K562 (cell line): Measurements from ENCODE around the gene MPL. TPM values are rescaled to one million over a fixed set of nuclear protein-coding genes. Genes with fewer than 3 reads are reported as not detected.

Source experiments
- ATF3 ChIP-seq, 2 experiments: fragments of 450-650 bp in 1 of 2; sonication (generic) in 1 of 2; formaldehyde crosslinking in 1 of 2; IDR thresholded peaks in 1 of 2; conservative IDR thresholded peaks in 1 of 2; 2 replicates each; pipeline versions ENCODE4 v1.6.1 to v1.8.1; 2016 to 2023; ENCODE audit warnings: mild to moderate bottlenecking in 2 of 2, moderate library complexity in 2 of 2, inconsistent platforms in 1 of 2, missing genetic modification reagents in 1 of 2
- BHLHE40 ChIP-seq: IDR thresholded peaks from 2 replicates; pipeline ENCODE4 v1.6.1; 2011; ENCODE audit warnings: low read length, improper control_type of control experiment
- CHD1 ChIP-seq: fragments of 200-600 bp; sonication (generic); IDR thresholded peaks from one replicate; pipeline ENCODE4 v1.6.1; 2012; ENCODE audit warnings: mild to moderate bottlenecking, moderate library complexity, low read length, inconsistent platforms
- CLOCK ChIP-seq: fragments of 250-450 bp; sonication (Bioruptor Pico); IDR thresholded peaks from 2 replicates; pipeline ENCODE4 v1.4.0; 2020; ENCODE audit warnings: mild to moderate bottlenecking, moderate library complexity, borderline replicate concordance
- DLX4 ChIP-seq: fragments of 250-450 bp; sonication (Bioruptor Pico); IDR thresholded peaks from 2 replicates; pipeline ENCODE4 v1.6.1; 2021; ENCODE audit warnings: mild to moderate bottlenecking
- EZH2 ChIP-seq: IDR thresholded peaks from 2 replicates; pipeline ENCODE4 v1.6.1; 2012; ENCODE audit warnings: low read depth, mild to moderate bottlenecking, inconsistent platforms, low read length, borderline replicate concordance
- FOXJ3 ChIP-seq: sonication (generic); formaldehyde crosslinking; IDR thresholded peaks from 2 replicates; pipeline ENCODE4 v1.4.0; 2020; ENCODE audit warnings: mild to moderate bottlenecking, missing genetic modification reagents
- IFI16 ChIP-seq: fragments of 250-450 bp; sonication (Bioruptor Pico); IDR thresholded peaks from 2 replicates; pipeline ENCODE4 v2.1.2; 2022; ENCODE audit warnings: mild to moderate bottlenecking, inconsistent platforms
- MED1 ChIP-seq: sonication (generic); formaldehyde crosslinking; IDR thresholded peaks from 2 replicates; pipeline ENCODE4 v1.8.1; 2023; ENCODE audit warnings: missing genetic modification reagents, borderline replicate concordance
- RBM25 ChIP-seq: fragments of 200-400 bp; formaldehyde crosslinking; IDR thresholded peaks from 2 replicates; pipeline ENCODE4 v1.6.1; 2018; ENCODE audit warnings: low read length, low read depth, moderate library complexity; ENCODE audit not compliant: severe bottlenecking
- SMARCA4 ChIP-seq: fragments of 450-650 bp; IDR thresholded peaks from 2 replicates; pipeline ENCODE4 v1.6.1; 2016
- SNRNP70 ChIP-seq: fragments of 200-400 bp; formaldehyde crosslinking; optimal IDR thresholded peaks from 2 replicates; pipeline ENCODE3; 2017; ENCODE audit warnings: low read depth, low read length
- SRSF3 ChIP-seq: fragments of 200-400 bp; formaldehyde crosslinking; IDR thresholded peaks from 2 replicates; pipeline ENCODE4 v1.6.1; 2016; ENCODE audit warnings: mild to moderate bottlenecking, low read length, moderate library complexity; ENCODE audit not compliant: insufficient read depth
- TAF1 ChIP-seq: IDR thresholded peaks from 2 replicates; pipeline ENCODE4 v1.6.1; 2011; ENCODE audit warnings: mild to moderate bottlenecking, low read length, moderate library complexity; ENCODE audit not compliant: insufficient read depth, control insufficient read depth, severe bottlenecking; ENCODE audit errors: extremely low read depth
- TRIM24 ChIP-seq, 2 experiments: fragments of 450-650 bp; IDR thresholded peaks; 2 replicates each; pipeline ENCODE4 v1.6.1; 2016
- ZC3H11A ChIP-seq: IDR thresholded peaks from 2 replicates; pipeline ENCODE4 v1.6.1; 2012; ENCODE audit warnings: low read depth, low read length, improper control_type of control experiment
- ZNF12 ChIP-seq: sonication (generic); formaldehyde crosslinking; IDR thresholded peaks from 2 replicates; pipeline ENCODE4 v1.4.0; 2020; ENCODE audit warnings: mild to moderate bottlenecking, missing genetic modification reagents
- polyA plus RNA-seq, 8 experiments: library from polyadenylated mRNA; depleted of rRNA in 4 of 8; stranded (reverse) in 5 of 8; unstranded in 3 of 8; fragments of >200 nt; fragmentation: Nextera tagmentation in 2 of 8; fragmentation: Illumina TruSeq in 1 of 8; extraction: Ambion mirVana in 2 of 8; extraction: Trizol in 1 of 8; gene quantifications; 2 replicates each; pipeline versions ENCODE4 v1.2.1 to v1.2.3, GENCODE V29; 2011 to 2014; ENCODE audit warnings: inconsistent platforms in 1 of 8, missing spikeins in 1 of 8
- total RNA-seq, 7 experiments: library from RNA; depleted of rRNA in 6 of 7; stranded (reverse); fragments of >200 nt in 6 of 7; fragmentation: Illumina TruSeq in 2 of 7; extraction: Trizol in 2 of 7; gene quantifications; 2 replicates each; pipeline versions ENCODE4 v1.2.1 to v1.2.3, GENCODE V29; 2011 to 2021; ENCODE audit warnings: low replicate concordance in 1 of 7
- TF ChIP-seq, protein P1 (sequence below): fragments of 450-650 bp; IDR thresholded peaks from one replicate; pipeline ENCODE4 v1.6.1; 2018; ENCODE audit warnings: mild to moderate bottlenecking, moderate library complexity; ENCODE audit not compliant: partially characterized antibody
- TF ChIP-seq, protein P2 (sequence below): fragments of 450-650 bp; IDR thresholded peaks from 2 replicates; pipeline ENCODE4 v1.6.1; 2016; ENCODE audit warnings: borderline replicate concordance

MPL gene
- total and polyA plus RNA-seq, 9 of the 15 experiments (the other 6 are each of a cell fraction or from before 2014, with no cell fraction given), result not detected

- no peak for TF ChIP-seq ATF3 (IDR thresholded peaks at IDR 0.05)
- TF ChIP-seq ATF3 (CRISPR knock-in tag; conservative IDR thresholded peaks at IDR 0.05), result no peak
- TF ChIP-seq TRIM24 (IDR thresholded peaks at IDR 0.05), result peak in 1 of 2 experiments; percentile 76; a peak in 2 of 4 replicates
- peak; percentile 71 for TF ChIP-seq CHD1
- TF ChIP-seq SMARCA4, result no peak
- no peak for TF ChIP-seq SRSF3
- TF ChIP-seq ZNF12 (CRISPR knock-in tag), result peak; percentile 58; the same call in 1 of the 2 replicates
- peak; percentile 67 for TF ChIP-seq BHLHE40
- no peak for TF ChIP-seq DLX4 (CRISPR knock-in tag)
- TF ChIP-seq SNRNP70, result no peak
- TF ChIP-seq MED1 (CRISPR knock-in tag), result no peak
- TF ChIP-seq FOXJ3, result no peak
- TF ChIP-seq RBM25, result peak; percentile 42
- no peak for TF ChIP-seq CLOCK (CRISPR knock-in tag)
- TF ChIP-seq IFI16, result no peak
- no peak for TF ChIP-seq ZC3H11A
- peak; percentile 88 for TF ChIP-seq TAF1
- no peak for TF ChIP-seq EZH2
- TF ChIP-seq, protein P1, sequence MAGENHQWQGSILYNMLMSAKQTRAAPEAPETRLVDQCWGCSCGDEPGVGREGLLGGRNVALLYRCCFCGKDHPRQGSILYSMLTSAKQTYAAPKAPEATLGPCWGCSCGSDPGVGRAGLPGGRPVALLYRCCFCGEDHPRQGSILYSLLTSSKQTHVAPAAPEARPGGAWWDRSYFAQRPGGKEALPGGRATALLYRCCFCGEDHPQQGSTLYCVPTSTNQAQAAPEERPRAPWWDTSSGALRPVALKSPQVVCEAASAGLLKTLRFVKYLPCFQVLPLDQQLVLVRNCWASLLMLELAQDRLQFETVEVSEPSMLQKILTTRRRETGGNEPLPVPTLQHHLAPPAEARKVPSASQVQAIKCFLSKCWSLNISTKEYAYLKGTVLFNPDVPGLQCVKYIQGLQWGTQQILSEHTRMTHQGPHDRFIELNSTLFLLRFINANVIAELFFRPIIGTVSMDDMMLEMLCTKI, result no peak
- TF ChIP-seq, protein P2, sequence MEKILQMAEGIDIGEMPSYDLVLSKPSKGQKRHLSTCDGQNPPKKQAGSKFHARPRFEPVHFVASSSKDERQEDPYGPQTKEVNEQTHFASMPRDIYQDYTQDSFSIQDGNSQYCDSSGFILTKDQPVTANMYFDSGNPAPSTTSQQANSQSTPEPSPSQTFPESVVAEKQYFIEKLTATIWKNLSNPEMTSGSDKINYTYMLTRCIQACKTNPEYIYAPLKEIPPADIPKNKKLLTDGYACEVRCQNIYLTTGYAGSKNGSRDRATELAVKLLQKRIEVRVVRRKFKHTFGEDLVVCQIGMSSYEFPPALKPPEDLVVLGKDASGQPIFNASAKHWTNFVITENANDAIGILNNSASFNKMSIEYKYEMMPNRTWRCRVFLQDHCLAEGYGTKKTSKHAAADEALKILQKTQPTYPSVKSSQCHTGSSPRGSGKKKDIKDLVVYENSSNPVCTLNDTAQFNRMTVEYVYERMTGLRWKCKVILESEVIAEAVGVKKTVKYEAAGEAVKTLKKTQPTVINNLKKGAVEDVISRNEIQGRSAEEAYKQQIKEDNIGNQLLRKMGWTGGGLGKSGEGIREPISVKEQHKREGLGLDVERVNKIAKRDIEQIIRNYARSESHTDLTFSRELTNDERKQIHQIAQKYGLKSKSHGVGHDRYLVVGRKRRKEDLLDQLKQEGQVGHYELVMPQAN, result peak; percentile 83
These were observed 30.5 kb downstream of the MPL start, which contains the start of gene ELOVL1 (continued) for GRCh38 chr1:43367904-43368645.
